NCI-H2171 (cell line): ENCODE measurements around the gene STX8.

Experiments
- DNase-seq: peaks from one replicate; lab custom pipeline; 2025; lab: John Stamatoyannopoulos, UW

STX8 gene

DNA sequence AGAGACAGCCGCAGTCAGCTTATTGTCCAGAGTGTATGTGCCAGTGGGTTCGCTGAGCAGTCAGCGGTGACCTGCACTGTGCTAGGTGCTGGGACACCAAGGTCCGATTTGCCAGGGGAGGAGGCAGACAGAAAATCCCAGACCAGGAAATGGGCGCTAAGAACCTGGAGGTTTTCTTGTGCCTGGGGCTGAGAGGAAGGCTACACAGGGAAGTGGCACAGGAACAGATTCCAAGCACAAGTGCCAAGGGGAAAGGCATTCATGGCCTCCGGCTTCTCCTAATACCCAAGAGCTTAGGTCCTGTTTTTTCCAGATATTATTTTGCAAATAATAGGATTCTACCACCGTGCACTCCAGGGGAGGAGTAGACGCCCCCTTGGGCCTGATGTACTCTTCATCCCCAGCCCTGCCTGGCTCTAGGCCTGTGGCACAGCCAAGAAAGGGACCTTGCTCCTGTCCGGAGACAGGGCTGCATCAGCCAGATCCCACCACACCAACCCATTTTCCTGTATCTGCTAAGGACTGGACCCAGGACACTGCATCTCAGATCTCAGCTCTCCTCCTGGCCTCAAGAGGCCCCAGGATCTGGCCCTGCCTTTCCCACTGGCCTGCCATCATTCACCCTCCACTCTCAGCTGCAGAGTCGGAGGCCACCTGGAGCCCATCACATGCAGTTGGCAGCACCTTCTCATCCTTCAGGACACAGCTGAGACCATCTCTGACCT, 367.1 kb downstream of the STX8 start:
- no peak for DNase-seq

DNA sequence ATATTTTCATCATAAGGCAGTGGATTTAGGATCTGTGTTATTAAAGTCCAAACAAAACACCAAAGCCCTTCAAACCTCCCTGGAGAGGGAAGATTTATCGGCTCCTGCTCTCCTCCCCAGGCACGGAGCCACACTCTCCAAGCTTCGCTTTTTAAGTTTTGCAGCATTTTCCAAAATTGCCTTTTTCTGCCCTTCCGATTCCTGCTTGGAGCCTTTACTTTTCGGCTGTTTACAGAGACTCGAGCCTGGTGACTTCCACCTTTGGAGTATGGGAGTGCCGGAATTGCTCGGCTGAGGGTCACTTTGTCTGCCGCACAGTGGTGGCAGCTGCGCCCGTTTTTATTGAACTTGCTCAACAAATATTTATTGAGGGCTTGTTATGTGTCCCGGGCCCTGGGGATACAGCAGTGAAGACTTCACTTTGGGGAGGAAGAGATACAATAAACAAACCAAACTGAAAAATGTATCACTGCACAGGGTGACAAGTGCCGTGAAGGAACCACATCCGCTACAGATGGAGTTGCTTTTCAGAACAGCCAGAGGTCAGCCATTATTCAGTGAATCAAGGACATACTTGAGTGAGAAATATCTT, 368.8 kb downstream of the STX8 start:
- no peak for DNase-seq

DNA sequence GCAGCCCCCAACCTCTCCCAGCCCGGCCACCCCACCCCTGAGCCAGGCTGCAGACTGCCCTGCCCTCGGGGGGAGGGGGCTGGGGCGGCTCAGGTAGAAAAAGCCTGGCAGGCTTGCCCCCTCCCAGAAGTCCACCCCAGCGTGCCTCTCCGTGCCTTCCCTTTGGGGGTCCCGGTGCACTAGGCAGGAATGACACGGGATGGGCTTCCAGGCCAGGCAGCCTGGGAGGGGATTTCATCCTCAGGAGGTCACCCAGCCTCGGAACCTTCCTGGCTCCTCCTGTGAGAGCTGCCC, 369.3 kb downstream of the STX8 start:
- DNase-seq, result no peak

DNA sequence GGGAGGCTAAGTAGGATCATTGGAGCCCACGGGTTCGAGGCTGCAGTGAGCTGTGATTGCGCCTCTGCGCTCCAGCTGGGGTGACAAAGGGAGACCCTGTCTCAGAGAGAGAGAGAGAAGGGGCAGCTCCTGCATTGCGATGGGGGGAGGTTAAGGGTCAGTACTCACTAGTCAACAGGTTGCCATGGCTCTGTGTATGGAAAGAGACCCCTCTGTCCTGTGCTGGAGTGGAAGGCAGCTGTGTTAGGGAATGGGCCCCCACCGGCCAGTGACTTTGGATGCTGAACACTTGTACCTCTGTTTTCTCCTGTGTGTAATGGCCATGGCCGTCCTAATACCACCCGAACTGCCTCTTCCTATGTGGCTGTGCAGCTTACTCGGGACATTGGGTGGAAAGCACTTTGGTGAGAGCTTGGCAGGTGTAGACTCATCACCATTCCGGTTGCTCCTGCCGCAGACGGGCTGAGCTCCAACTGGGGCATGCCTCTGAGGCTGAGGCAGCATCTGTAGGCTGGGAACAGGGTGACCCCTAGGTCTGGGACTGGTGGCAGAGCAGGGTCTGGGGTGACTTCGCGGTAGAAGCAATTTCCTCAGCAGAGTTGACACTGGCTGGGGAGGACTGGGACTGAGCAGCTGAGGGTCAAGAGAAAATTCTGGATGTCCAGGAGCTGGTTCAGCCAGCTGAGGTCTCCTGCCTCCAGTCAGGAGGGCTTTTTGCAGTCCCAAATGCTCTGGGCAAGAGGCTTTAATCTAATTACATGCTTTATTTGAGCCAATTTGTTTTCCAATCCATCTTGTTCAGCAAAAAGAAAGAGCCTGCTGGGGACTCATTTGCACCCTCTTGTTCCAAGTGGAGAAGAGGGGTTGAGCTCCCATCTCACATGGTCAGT, 369.9 kb downstream of the STX8 start:
- DNase-seq, result no peak

DNA sequence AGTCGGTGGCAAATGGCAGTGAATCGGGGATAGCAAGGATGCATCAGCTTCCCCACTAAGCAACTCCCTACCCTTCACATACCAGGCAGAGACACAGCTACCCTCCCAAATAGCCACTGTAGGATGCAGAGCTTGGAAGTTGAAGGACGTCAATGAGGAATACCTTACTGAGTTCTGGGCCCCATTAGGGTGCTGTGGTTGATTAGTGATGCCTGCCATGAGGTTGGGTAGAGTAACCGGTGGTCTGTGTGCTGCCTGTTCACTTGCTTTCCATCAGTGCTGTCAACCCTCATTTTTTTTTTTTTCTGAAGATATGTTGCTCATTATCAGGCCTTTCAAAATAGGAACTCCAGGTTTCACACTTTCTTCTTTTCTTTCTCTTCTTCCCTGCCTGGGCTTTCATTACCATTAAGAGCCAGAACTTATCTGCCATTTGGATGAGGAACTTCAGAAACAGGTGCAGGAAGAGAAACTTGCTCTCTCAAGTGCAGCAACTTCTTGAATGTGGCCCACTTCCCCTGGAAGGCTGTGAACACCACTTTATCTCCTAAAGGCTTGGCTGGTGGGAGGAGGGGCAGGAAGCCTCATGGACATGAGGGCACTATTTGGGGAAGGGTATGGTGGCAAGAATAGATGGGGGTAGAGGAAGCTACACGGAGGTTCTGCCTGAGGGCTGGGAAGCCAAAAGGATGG, 370.8 kb downstream of the STX8 start:
- no peak for DNase-seq

DNA sequence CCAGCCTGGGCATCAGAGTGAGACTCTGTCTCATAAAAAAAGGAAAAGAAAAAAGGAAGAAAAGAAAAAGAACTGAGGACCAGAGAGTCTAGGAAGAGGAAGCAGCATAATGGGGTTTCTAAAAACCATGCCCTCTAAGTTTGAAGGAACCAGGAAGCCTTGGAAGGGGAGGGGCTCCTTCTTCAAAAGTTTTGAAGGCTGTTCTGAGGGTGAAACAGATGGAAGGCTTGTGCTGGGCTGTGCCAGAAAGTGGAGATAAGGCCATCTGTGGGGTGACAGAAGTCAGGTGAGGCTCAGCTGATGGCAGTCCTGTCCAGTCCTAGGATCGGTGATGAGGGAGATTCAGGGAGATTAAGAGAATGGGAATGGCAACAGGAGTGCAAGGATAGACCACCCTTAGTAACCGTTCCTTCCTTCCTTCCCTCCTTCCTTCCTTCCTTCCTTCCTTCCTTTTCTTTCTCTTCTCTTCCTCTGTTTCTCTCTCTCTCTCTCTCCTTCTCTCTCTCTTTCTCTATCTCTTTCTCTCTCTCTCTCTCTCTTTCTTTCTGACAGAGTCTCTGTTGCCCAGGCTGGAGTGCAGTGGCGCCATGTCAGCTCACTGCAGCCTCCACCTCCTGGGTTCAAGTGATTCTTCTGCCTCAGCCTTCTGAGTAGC, 371.7 kb downstream of the STX8 start:
- DNase-seq, result no peak

DNA sequence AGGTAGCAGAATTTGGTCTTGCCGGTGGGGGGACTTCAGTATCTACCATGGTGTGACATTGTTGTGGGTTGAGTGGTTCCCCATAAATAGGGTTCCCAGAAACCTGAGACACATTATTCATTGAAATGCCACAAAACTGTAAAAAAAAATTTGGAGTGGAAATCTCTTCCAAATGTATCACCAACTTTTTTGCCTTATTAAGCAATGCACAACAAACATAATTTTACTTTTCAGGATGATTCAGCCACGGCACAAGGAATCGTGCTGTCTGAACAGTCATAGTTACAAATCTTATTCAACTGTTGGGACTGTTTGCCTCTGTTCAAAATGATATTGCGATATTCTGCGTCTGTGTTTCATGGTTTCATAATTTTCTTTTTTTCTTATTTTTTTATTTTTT, 373.1 kb downstream of the STX8 start:
- no peak for DNase-seq

DNA sequence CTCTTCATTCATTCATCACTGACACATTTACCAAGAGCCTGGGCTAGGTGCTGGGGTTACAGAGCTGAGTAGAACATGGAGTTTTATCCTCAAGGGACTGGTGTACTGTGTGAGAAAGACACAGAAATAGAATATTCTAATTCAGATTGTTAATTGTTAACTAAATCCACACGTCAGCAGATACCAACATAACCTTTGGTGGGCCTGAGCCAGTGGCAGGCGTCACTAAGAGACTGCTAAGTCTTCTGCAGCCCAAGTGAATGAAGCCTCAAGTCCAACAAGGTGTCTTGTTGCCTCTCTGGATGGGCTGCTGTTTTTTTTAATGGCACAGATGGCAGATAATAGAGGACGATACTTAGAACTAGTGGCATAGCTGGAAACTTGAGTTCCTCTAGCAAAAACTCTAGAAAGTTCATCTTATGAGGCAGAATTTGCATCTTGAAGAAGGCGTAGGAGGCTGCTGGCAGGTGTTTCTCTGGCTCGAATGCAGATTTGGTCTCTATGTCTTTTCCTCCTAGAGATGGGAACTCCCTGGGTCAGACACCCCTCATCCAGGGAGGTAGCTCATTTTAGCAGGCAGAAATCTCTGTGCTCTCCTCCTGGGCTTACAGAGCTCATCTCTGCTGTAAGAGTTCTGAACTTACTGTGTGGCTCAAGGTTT, 374.8 kb downstream of the STX8 start:
- DNase-seq, result no peak
